Fibroblast of skin of left quadriceps (primary cell): ENCODE data around the gene EXOC3L4.

ENCODE experiments used
- DNase-seq, 2 experiments: peaks; one replicate each; pipeline ENCODE4 v3.0.0-alpha.2; 2013; ENCODE audit warnings: low read depth in 2 of 2

The EXOC3L4 gene

DNA sequence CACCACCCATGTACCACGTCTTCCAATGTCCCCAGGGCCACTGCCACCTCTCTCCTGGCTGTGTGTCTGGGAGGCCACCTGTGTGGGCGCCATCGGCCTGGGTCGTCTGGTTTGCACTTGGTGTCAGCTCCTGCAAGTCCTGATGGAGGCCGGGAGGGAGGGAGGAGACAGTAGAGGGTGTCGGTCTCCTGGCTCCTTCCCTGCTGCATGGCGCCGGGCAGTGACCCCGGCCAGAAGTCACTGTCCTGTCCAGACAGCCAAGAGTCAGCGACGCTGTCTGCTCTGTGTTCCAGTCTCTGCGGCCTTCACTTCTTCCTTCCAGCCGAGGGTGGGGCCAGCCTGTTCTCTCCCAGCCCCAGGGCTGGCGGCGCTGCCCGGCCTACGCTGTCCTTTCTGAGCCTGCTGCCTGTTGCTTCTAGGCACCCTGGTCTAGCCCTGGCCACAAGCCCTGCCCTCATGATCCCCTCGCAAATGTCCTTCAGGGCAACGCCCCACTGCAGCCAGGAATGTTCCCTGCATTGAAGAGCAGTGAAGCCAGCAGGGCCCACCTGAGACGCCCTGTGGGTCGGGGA is 23.5 kb upstream of the EXOC3L4 start:
- DNase-seq, result no peak

DNA sequence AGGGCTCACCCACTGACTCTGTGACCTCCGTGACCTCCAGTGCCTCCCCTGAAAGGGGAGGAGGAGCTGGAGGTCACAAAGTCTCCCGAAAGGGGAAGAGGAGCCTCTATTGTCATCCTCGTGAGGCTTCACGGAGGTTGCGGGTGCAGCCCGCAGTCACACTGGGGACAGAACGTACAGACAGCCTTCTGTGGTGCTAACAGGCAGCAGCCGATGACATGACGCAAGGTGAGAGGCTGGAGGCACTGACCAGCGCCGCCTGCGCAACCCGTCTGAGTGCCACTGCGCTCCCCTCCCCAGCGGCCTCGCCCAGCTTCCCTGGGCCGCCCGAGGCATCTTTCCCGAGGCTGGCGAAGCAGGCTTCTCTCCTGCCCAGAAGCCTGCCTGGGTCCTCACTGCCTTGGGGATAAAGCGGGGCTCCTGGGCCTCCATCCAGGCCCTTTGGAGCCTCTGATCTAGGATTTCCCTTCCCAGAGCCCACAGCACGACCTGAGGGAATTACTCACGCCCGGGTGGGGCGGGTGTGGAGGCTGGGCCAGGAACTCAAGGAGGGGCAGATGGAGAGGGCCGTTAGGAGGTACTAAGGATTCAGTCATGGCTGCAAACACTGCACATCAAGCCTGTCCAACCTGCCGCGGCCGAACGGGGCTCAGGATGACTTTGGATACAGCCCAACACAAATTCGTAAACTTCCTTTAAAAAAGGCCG is 22.8 kb upstream of the EXOC3L4 start:
- DNase-seq, result no peak

DNA sequence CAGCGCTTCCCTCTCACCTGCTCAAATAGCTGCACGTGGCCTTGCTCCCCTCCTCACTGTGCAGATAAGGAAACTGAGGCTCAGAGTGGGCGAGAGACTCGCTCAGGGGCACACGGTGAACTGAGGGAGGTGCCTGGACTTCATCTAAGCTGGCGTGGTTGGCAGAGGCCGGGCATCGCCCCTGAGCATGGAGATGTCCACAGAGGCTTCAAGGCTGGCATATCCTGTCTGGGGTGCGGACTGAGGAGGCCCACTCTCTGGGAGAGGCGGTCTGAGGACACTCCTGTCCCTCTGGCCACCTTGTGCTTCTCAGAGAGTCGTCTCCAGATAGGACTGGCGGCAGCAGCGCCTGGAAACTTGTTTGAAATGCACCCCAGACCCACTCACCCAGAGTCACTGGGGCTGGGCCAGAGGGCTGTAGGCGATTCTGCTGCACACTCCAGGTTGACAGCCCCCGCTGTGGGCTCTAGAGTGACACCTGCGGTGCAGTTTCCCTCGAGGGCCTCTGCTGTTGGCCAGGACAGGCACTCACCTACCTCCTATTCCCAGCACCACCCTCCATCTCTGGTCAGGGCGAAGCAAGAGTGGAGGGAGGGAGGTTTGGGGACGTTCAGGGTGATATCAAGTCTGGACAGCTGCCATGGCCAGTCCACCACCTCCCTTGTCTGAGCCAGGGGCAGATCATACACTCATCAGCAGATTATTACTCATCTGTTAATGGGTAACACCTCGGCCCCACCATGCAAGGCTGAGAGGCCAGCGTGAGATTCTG is 21.7 kb upstream of the EXOC3L4 start:
- DNase-seq, result no peak

DNA sequence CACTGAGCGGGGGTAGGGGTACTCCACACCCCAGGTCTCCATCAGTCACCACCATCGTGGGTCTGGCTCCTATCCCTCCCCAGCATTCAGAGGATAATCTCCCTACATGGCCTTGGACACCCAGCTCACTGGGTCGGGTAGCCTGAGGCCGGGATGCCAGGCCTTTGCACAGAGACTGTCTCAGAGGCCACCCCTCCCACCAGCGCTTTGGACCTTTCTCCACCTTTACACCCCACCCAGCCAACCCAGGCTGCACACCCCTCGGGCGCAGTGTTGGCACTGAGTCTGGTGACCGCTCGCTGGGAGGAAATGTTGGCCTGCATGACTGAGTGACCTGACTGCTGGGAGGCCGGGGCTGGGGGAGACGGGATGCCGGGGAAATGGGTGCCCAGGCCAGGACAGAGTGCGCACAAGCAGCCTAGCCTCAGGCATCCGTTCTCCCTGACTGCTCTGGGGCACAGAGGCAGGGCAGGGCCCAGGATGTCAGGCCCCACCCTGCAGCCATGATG is 21.1 kb upstream of the EXOC3L4 start:
- DNase-seq, result no peak

DNA sequence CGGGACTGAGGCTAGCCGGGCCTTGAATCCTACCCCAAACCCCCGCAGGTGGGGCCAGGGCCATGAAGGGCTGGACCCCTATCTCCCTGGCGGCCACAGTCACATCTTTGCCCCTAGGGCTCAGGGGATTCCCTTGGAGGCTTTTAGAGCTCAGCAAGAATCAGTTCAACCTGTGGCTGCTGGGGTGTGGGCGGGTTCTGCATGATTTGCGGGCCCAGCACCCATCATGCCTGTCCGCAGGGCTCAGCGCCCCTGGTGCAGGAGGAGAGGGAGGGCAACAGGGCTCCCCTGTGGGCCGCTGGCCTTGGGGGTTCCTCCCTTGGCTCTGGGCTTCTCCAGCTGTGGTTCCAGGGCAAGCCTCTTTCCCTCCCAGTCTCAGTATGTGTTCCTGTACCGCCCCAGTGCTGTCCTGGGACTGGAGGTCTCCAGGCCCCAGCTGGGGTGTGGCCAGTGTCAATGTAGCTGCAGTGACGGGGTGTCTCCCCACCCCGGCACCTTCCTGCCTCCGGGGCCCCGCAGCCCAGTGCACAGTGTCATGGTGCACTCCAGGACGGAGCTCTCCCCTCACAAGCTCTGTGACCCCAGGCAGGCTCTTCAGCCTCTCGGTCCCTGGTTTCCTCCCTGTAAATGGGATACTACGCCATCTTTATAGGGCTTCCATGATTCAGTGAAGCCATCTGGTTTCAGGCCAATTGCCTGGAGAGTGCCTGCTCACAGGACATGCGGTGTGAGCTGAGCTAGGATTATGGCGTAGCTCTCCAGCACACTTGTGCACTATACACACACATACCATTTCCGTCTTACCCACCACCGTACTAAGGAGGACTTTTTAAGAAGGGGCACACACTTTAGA is 20.4 kb upstream of the EXOC3L4 start:
- DNase-seq, result no peak

DNA sequence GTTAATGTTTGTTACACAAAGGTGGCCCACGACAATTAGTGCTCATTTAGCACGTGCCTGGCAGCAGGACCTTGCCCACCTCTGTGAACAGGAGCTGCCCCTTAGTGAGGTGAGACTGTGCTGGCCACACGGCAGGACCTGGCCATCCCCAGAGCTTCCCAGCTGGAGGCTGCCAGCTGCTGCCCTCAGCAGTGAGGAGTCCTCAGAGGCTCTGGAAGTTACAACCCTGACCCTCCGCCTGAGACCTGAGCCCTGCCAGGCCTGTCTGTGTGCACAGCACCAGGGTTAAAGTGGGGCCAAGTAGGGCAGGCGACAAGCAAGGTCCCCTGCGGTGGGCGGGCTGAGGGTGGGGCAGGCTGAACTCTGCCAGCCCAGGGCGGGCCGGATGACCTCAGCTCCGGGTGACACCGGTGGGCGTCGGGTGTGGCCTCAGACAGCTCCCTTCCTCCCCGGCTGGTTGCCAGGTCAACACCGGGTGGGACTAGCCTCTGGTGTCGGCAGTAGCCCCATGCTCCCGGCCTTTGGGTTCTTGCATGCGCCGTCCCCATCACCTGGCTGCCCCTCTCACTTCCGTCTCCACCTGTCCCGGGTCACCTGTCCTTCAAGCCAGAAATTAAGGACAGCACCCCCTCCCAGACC is 19.7 kb upstream of the EXOC3L4 start:
- no peak for DNase-seq

DNA sequence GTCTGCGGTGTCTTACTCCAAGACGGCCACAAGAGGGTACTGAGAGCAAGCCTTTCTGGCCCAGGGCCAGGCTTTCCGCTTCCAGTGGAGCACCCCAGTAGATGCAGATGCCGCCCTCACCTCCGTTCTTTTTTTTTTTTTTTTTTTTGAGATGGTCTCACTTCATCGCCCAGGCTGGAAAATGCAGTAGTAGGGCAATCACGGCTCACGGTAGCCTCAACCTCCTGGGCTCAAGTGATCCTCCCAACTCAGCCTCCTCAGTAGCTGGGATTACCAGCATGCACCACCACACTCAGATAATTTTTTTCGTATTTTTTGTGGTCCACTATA is 16.1 kb upstream of the EXOC3L4 start:
- DNase-seq, result peak; percentile 37

DNA sequence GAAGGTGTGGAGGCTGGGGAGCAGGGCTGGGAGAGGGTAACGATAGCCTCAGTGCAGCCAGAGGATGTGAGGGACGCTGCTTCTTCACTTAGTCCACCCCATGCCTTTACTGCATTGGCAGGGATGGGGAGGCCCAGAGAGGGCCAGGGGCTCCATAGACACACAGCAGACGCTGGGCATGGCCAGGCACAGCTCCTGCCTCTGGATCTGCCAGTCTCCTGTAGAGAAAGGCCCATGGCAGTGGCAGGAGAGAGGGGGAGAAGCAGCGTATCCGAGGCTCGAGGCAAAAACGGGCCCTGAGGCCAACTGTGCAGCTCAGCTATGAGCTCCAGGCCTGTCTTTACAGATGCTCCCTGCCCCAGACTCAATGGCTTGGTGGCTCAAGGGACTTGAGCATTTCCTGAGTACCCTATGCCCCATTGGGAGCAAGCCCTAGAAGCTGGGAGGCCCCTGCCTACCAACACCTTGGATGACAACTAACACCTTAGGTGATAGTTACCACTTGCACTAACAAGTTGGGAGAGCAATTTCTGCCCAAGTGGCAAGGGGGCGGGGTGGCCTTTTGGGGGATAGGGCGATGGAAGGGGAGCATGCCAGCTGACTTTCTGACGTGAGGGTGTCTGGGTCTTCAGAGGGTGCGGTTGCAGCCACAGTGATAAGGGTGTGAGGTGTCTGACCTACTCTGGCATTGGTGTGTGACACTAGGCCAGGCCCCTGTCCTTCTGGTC is 15.5 kb upstream of the EXOC3L4 start:
- no peak for DNase-seq

DNA sequence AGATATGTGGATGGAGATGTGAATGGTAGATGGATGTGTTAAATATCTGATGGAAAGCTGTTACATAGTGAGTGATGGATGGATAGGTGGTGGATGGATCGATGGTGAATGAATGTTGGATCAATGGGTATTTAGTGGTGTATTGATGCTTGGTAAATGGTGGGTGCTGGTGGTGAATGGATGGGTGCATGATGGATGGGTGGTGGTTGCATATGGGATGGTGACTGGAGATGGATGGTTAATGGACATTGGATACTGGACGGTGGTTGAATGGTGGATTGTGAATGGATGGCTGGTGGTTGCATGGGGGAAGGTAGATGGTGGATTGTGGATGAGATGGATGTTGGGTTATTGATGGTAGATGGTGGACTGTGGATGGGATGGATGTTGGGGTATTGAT is 12.6 kb upstream of the EXOC3L4 start:
- no peak for DNase-seq

DNA sequence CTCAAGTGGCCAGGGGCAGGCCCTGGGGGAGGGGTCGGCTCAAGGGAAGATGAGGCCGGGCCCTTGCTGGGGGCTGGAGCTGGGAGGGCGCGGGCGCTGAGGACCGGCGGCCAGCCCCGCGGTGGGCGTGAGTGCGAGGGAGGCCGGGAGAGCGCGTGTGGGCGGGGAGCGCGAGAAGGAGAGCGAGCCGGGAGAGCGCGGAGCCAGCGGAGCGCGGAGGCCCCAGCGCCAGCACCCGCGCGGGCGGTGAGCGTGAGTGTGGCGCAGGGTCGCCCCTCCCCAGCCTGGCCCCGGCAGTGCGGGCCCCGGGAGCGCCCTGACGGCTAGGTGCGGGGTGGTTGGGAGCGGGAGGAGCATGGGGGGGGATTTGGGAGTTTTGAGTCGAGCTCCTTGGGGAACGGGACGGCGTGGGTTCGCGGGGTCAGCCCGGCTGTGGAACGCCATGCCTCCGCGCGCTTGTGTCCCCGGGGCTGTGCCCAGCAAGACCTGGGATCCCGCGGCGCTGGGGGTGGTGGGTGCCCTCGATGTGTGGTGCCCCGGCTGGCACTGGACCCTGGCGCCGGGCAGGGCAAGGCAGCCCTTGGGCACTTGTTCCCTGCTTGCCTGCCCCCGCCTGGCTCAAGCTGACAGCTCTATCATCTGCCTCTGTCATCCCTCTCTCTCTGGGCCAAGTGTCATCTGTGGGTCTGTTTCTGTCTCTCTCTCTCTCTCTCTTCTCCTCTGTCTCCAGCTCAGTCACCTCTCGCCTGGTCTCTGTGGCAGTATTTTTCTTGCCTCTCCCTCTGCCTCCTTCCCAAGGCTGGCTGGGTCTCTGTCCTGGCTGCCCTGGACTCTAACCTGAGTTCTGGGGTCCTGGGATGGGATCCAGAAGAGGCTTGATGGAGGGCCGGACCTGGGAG is 10.3 kb upstream of the EXOC3L4 start, which contains the start of gene LBHD2:
Gene LBHD2 (plus strand): TSS at position 190 of the 899 bp plus-strand sequence. CDS start 1,803 bp downstream, outside the sequence.
- DNase-seq, result no peak

DNA sequence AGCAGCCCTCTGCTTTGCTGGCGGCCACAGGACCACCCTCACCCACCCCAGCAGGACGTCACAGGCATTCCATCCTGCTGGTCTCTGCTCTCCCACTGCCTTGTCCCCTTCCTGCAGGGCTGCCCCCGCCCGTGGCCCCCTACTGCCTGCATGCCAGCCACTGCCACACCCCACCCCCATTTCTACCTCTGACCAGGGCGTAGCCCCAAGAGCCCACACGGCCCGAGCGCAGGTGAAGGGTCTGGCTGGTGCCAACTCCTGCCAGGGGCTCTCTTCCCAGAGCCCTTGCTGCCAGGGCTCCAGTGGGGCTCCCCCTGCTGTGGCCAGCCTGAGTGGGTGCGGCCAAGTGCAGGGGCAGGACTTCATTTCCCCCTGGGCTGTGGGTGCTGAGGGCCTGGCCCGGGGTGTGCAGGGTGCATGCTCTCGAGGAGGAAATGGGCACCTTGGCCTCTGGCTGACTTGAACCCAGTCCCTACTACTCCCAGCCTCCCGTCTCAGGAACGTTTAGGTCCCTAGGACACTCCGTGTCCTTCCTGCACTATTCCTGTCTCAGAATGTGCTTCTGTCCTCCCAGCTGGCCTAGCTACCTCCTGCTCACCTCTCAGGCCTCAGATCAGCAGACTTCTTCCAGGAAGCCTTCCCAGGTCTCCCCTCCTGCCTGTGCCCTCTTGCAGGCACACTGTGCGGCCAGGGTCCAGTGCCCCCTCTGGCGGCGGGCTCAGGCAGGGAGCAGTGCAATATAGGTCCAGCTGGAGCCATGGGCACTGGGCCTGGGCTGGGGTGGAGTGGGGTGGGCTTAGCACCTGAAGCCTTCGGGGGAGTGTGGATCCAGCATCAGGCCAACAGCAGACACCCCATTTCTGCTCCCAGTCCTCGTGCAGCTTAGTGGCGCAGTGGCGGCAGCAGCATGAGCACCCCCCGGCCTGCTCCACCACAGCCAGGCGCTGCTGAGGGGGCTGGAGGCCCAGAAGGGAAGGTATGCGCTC is 9.1 kb upstream of the EXOC3L4 start:
- no peak for DNase-seq

DNA sequence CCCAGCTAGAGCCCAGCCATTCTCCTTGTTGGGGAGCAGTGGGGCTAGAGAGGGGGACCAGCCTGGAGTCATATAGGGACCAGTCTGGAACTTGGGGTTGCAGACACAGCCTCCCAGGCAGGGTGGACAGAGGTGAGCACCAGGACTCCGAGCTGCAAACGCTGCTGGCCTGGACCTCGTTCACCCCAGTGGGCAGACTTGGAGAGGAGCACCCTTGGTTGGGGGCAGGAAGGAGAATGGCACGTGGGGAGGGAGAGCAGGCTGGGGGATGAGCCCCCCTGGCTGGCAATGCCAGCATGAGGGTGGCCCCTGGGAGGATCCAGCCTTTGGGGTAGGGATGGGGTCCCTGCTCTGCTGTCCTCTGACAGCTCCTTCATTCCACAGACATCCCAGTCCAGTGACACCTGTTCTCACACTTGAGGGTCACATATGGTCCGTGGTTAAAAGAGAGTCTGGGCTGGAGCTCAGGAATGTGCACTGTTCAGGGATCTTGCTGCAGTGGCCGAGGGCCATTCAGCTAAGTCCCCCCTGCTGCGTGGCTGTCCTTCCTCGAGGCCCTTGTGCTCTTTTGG is 7.7 kb upstream of the EXOC3L4 start:
- DNase-seq, result no peak

DNA sequence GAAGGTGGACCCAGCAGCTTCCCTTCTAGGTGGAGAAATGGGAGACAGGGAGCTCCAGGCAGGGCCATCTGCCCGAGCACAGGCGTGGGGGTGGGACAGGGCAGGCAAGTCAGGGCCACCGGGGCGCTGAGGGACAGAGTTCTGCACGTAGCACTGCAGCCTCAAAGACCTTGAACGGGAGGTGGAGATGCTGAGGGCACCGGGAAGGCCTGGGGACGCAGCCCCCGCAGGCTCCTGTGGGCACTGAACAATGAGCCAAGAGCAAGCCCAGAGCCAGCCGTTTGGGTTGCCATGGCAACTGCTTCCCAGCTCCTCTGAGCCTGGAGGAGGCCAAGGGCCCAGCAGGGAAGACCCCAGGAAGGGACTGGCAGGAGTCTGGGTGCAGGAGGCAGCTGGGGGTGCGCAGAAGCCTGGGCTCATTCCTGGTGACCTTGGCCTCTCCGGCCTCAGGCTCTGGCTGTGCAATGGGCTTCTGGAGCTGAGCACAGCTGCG is 7.1 kb upstream of the EXOC3L4 start:
- no peak for DNase-seq

DNA sequence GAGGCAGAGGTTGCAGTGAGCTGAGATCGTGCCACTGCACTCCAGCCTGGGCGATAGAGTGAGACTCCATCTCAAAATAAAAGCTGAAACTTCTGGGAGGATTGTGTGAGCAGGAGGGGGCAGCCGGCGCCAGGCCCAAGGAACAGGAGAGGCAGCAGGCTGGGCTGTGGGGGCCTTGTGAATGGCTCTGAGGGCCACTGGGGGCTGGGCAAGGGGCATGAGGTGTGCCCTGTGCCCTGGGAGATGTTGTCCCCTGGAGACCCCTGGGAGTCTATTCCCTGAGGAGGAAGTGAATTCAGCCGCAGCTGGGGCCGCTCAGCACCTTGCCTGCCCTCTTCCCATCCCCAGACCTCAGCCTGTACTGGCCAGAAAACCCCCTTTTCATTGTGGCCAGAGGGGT is 5.6 kb upstream of the EXOC3L4 start:
- no peak for DNase-seq

DNA sequence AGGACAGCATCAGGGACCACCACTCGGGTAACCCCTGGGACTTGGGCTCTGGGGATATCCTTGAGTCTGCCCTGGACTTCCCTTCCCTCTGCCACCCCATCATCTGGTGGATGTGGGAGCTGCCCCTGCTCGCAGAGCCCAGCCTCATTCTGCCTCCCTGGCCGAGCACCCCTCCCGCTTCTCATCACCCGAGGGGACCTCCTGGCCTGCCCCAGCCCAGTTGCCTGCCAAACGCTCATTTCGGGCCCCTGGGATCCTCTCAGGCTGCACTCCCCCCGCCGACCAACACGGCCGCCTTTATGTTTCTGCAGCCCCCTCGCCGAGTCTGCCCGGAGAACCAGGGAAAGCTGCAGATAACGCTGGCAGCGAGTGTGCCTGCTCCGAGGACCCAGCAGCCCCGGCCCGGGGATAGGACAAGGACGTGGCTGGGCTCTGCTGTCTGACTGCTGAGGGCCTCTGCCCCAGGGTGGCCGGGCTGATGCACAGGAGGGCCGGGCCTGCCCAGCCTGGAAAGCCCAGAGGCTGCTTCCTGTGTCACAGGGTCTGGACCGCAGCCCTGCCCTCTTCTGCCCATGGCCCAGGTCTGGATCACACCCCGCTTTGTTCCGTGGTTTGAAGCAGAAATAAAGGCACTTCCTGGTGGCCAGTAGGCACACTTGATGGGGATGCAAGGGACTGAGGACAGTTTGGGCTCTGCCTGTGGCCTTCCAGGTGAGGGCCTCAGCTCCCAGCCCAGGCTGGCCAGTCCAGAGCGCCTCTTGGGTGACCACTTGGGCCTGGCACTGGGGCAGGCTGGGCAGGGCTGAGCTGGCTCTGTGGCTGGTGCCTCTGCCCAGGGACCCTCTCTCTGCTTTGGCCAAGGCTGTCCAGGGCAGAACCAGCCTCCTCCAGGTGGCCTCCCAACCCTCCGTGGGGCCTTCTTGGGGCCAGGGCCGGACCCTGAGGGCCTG is 4.9 kb upstream of the EXOC3L4 start:
- no peak for DNase-seq

DNA sequence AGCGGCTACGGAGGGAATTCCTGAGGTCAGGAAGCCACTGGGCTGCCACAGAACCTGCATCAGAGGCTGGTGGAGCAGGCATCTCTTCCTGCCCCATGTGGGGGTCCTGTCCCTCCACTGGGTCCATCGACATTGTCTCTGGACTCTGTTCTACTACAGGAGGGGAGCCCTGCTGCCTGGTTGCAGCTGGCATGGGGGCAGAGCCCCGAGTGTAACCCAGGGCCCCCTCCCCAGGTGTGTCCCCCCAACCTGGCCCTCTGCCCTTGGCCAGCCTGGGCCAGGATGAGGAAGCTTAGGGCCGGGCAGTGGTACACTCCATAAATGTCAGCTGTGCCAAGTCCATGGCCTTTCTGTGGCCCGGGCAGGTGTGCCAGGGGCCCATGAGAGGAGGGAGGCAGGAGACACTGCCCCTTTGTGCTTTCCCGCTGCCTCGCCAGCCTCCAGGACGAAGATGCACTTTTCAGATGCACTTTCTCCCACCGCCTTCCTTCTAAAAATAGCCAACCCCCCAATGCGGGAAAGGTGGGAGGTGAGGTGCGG is 4.0 kb upstream of the EXOC3L4 start:
- DNase-seq, result no peak
